Measurements from ENCODE around the gene SNX4. TPM values are rescaled to one million over a fixed set of nuclear protein-coding genes. Genes with fewer than 3 reads are reported as not detected.

Gene SNX4
- total RNA-seq, 1 donor from 2014 or later, result 41.4 TPM

- Histone ChIP-seq H3K4me1 (no peaks in the 10 kb centered on the region), H3K27ac (no peak overlapping the region), H3K4me3 (no peak overlapping the region), H3K9me3 (no peaks in the 10 kb centered on the region), H3K36me3 (peaks cover 73% of the 10 kb centered on the region), H3K27me3 (no peaks in the 10 kb centered on the region)
- no peak for TF ChIP-seq CTCF (IDR thresholded peaks at IDR 0.05)
- intact Hi-C loops (cut with DNase I), result no loop called here
- no peak for DNase-seq
- ATAC-seq, result no peak
These were observed 59.8 kb downstream of the SNX4 start for GRCh38 chr3:125460233-125460632.

GRCh38 chr3:125443923-125444322 is 76.1 kb downstream of the SNX4 start:
- H3K27ac ChIP-seq, result no peak overlapping the region
- no peak for TF ChIP-seq CTCF (IDR thresholded peaks at IDR 0.05)
- no peak overlapping the region for H3K4me3 ChIP-seq
- H3K4me1 ChIP-seq, result no peaks in the 10 kb centered on the region
- no peaks in the 10 kb centered on the region for H3K27me3 ChIP-seq
- peaks cover 35% of the 10 kb centered on the region for H3K36me3 ChIP-seq
- ATAC-seq (no peak), DNase-seq (no peak)
- intact Hi-C loops (cut with DNase I), result no loop called here
- no peaks in the 10 kb centered on the region for H3K9me3 ChIP-seq

GRCh38 chr3:125442506-125442905 is 77.5 kb downstream of the SNX4 start:
- TF ChIP-seq CTCF (IDR thresholded peaks at IDR 0.05), result no peak
- H3K4me3 ChIP-seq, result no peak overlapping the region
- H3K36me3 ChIP-seq, result peaks cover 21% of the 10 kb centered on the region
- H3K4me1 ChIP-seq, result no peaks in the 10 kb centered on the region
- no peaks in the 10 kb centered on the region for H3K27me3 ChIP-seq
- no peaks in the 10 kb centered on the region for H3K9me3 ChIP-seq
- no peak overlapping the region for H3K27ac ChIP-seq
- intact Hi-C loops (cut with DNase I), result no loop called here
- DNase-seq, result no peak
- ATAC-seq, result no peak

GRCh38 chr3:125440970-125441369 is 79.0 kb downstream of the SNX4 start:
- Histone ChIP-seq H3K27me3 (no peaks in the 10 kb centered on the region), H3K4me1 (no peaks in the 10 kb centered on the region), H3K4me3 (no peak overlapping the region), H3K36me3 (peaks cover 6% of the 10 kb centered on the region), H3K9me3 (no peaks in the 10 kb centered on the region), H3K27ac (no peak overlapping the region)
- ATAC-seq (no peak), DNase-seq (no peak)
- intact Hi-C loops (cut with DNase I), result no loop called here
- no peak for TF ChIP-seq CTCF (IDR thresholded peaks at IDR 0.05)

- no peak overlapping the region for H3K4me3 ChIP-seq
- no peaks in the 10 kb centered on the region for H3K9me3 ChIP-seq
- H3K27me3 ChIP-seq, result no peaks in the 10 kb centered on the region
- peak; percentile 85 for ATAC-seq
- intact Hi-C loops (cut with DNase I), result no loop called here
- no peaks in the 10 kb centered on the region for H3K4me1 ChIP-seq
- no peak overlapping the region for H3K27ac ChIP-seq
- DNase-seq, result peak; percentile 67
- H3K36me3 ChIP-seq, result peaks cover 2% of the 10 kb centered on the region
- no peak for TF ChIP-seq CTCF (IDR thresholded peaks at IDR 0.05)
These were observed 79.4 kb downstream of the SNX4 start for GRCh38 chr3:125440559-125440955.

Data from upper lobe of right lung (tissue), 1 donor.